GM19455 (cell line): Measurements from ENCODE around the gene HBA2.
"Not testable (repeated sequence)": the region's sequence is repeated elsewhere in the genome, so short reads cannot be mapped to it uniquely, and the experiment has no call there.

Source experiments
- ATAC-seq: cut with Tn5 transposase; IDR thresholded peaks from one replicate; pipeline ENCODE4 v1.9.1; 2021; ENCODE audit not compliant: unreplicated experiment

HBA2 gene

GRCh38 chr16:191831-192230 is 19.2 kb downstream of the HBA2 start:
- ATAC-seq = no peak

GRCh38 chr16:192686-193085 is 20.0 kb downstream of the HBA2 start:
- ATAC-seq = no peak

- ATAC-seq = no peak
Measured at GRCh38 chr16:193441-193840, 20.8 kb downstream of the HBA2 start.

- ATAC-seq = no peak
Measured at GRCh38 chr16:194516-194915, 21.8 kb downstream of the HBA2 start.

GRCh38 chr16:200388-200787 is 27.7 kb downstream of the HBA2 start:
- no peak for ATAC-seq

- no peak for ATAC-seq
Measured at GRCh38 chr16:203246-203645, 30.6 kb downstream of the HBA2 start.

GRCh38 chr16:204046-204445 is 31.4 kb downstream of the HBA2 start:
- not testable (repeated sequence) for ATAC-seq

- not testable (repeated sequence) for ATAC-seq
Measured at GRCh38 chr16:209359-209758, 36.7 kb downstream of the HBA2 start.

GRCh38 chr16:211631-212180 is 39.0 kb downstream of the HBA2 start:
- not testable (repeated sequence) for ATAC-seq

- no peak for ATAC-seq
Measured at GRCh38 chr16:212999-213398, 40.3 kb downstream of the HBA2 start.

- no peak for ATAC-seq
Measured at GRCh38 chr16:220021-220420, 47.3 kb downstream of the HBA2 start.
